ENCODE results near the gene RAB27B.
"Not testable (repeated sequence)": the region's sequence is repeated elsewhere in the genome, so short reads cannot be mapped to it uniquely, and the experiment has no call there.

RAB27B gene

GRCh38 chr18:54820785-54821275 is 7.4 kb upstream of the RAB27B start:
- not testable (repeated sequence) for DNase-seq

GRCh38 chr18:54822872-54823845 is 5.1 kb upstream of the RAB27B start:
- DNase-seq = no peak

- DNase-seq = no peak
These were observed 3.5 kb upstream of the RAB27B start for GRCh38 chr18:54824761-54825160.

GRCh38 chr18:54825601-54826344 is 2.5 kb upstream of the RAB27B start:
- DNase-seq = no peak

- no peak for DNase-seq
These were observed 709 bp downstream of the RAB27B start for GRCh38 chr18:54828986-54829385.

- DNase-seq = no peak
These were observed 1.6 kb downstream of the RAB27B start for GRCh38 chr18:54829856-54830255.

- no peak for DNase-seq
These were observed 2.0 kb downstream of the RAB27B start for GRCh38 chr18:54830260-54830659.

- DNase-seq = no peak
These were observed 2.6 kb downstream of the RAB27B start for GRCh38 chr18:54830866-54831265.

GRCh38 chr18:54835944-54836343 is 7.7 kb downstream of the RAB27B start:
- no peak for DNase-seq

- DNase-seq = no peak
These were observed 15.0 kb downstream of the RAB27B start for GRCh38 chr18:54843314-54843713.

- DNase-seq = no peak
These were observed 17.5 kb downstream of the RAB27B start for GRCh38 chr18:54845787-54846186.

- no peak for DNase-seq
These were observed 19.8 kb downstream of the RAB27B start for GRCh38 chr18:54848121-54848520.

GRCh38 chr18:54849683-54850082 is 21.4 kb downstream of the RAB27B start:
- no peak for DNase-seq

GRCh38 chr18:54850598-54850997 is 22.3 kb downstream of the RAB27B start:
- no peak for DNase-seq

GRCh38 chr18:54852780-54853675 is 24.8 kb downstream of the RAB27B start:
- no peak for DNase-seq

GRCh38 chr18:54855050-54855449 is 26.8 kb downstream of the RAB27B start:
- DNase-seq = not testable (repeated sequence)

GRCh38 chr18:54856105-54856646 is 27.9 kb downstream of the RAB27B start:
- no peak for DNase-seq

- DNase-seq = no peak
These were observed 29.2 kb downstream of the RAB27B start for GRCh38 chr18:54857499-54857898.

- no peak for DNase-seq
These were observed 31.6 kb downstream of the RAB27B start for GRCh38 chr18:54859667-54860421.

GRCh38 chr18:54860941-54861340 is 32.7 kb downstream of the RAB27B start:
- DNase-seq = no peak

- no peak for DNase-seq
These were observed 38.9 kb downstream of the RAB27B start for GRCh38 chr18:54867131-54867530.

Measured in T-helper 9 cell (primary cell).